ENCODE measurements around the gene ARFGAP2. TPM values are rescaled to one million over a fixed set of nuclear protein-coding genes. Genes with fewer than 3 reads are reported as not detected.
A peak's percentile ranks its signal among the peaks of the same experiment; 100 is the strongest.

The ARFGAP2 gene
- total RNA-seq, 1 donor from 2014 or later = 95.0 TPM

GRCh38 chr11:47160753-47161133, 15.9 kb downstream of the ARFGAP2 start:
- no peak overlapping the region for H3K27ac ChIP-seq
- Mint-ChIP-seq H3K4me1 (peaks cover 3% of the 10 kb centered on the region), H3K9me3 (no peaks in the 10 kb centered on the region), H3K4me3 (no peak overlapping the region), H3K27me3 (ENCODE audit: insufficient read depth, low read depth) (peaks cover 4% of the 10 kb centered on the region), H3K36me3 (peaks cover 9% of the 10 kb centered on the region), H3K27ac (peak overlapping the region; percentile 33)
- H3K9me3 ChIP-seq (ENCODE audit: low read depth) = no peaks in the 10 kb centered on the region
- H3K4me3 ChIP-seq = no peak overlapping the region
- no peaks in the 10 kb centered on the region for H3K4me1 ChIP-seq
- H2AFZ ChIP-seq (replicated peaks) = no peak overlapping the region
- peaks cover 15% of the 10 kb centered on the region for H4K20me1 ChIP-seq (ENCODE audit: low read depth)
- H3K4me2 ChIP-seq = no peak overlapping the region
- H3K79me2 ChIP-seq (ENCODE audit: low read depth) = no peaks in the 10 kb centered on the region
- no peak overlapping the region for H3K9ac ChIP-seq
- no peak for TF ChIP-seq EZH2 (IDR thresholded peaks at IDR 0.05)
- no peak for TF ChIP-seq EZH2phosphoT487 (IDR thresholded peaks at IDR 0.05)
- TF ChIP-seq CTCF (IDR thresholded peaks at IDR 0.05) = no peak
- H3F3A ChIP-seq (ENCODE audit: low read depth) = peaks cover 29% of the 10 kb centered on the region
- DNase-seq (ENCODE audit: low spot score) = no peak
- H3K36me3 ChIP-seq = no peaks in the 10 kb centered on the region
- no peaks in the 10 kb centered on the region for H3K27me3 ChIP-seq

- H2AFZ ChIP-seq (replicated peaks) = no peak overlapping the region
- peaks cover 3% of the 10 kb centered on the region for H3K4me1 ChIP-seq
- Mint-ChIP-seq H3K9me3 (no peaks in the 10 kb centered on the region), H3K4me3 (no peak overlapping the region), H3K27me3 (ENCODE audit: insufficient read depth, low read depth) (peaks cover 2% of the 10 kb centered on the region), H3K27ac (no peak overlapping the region), H3K36me3 (peaks cover 5% of the 10 kb centered on the region), H3K4me1 (peaks cover 18% of the 10 kb centered on the region)
- no peaks in the 10 kb centered on the region for H3K36me3 ChIP-seq
- no peaks in the 10 kb centered on the region for H3K79me2 ChIP-seq (ENCODE audit: low read depth)
- no peak for DNase-seq (ENCODE audit: low spot score)
- H3K9me3 ChIP-seq (ENCODE audit: low read depth) = no peaks in the 10 kb centered on the region
- no peak for TF ChIP-seq CTCF (IDR thresholded peaks at IDR 0.05)
- TF ChIP-seq EZH2phosphoT487 (IDR thresholded peaks at IDR 0.05) = no peak
- H3K27ac ChIP-seq = no peak overlapping the region
- no peaks in the 10 kb centered on the region for H3K27me3 ChIP-seq
- no peak overlapping the region for H3K4me3 ChIP-seq
- peaks cover 23% of the 10 kb centered on the region for H4K20me1 ChIP-seq (ENCODE audit: low read depth)
- H3K9ac ChIP-seq = no peak overlapping the region
- peaks cover 33% of the 10 kb centered on the region for H3F3A ChIP-seq (ENCODE audit: low read depth)
- H3K4me2 ChIP-seq = no peak overlapping the region
Observed at GRCh38 chr11:47158242-47158641, 18.4 kb downstream of the ARFGAP2 start.

GRCh38 chr11:47157805-47158204, 18.9 kb downstream of the ARFGAP2 start:
- H3F3A ChIP-seq (ENCODE audit: low read depth) = peaks cover 33% of the 10 kb centered on the region
- no peak for DNase-seq (ENCODE audit: low spot score)
- Mint-ChIP-seq H3K9me3 (no peaks in the 10 kb centered on the region), H3K4me1 (peaks cover 22% of the 10 kb centered on the region), H3K36me3 (peaks cover 5% of the 10 kb centered on the region), H3K4me3 (no peak overlapping the region), H3K27ac (no peak overlapping the region), H3K27me3 (ENCODE audit: insufficient read depth, low read depth) (peaks cover 2% of the 10 kb centered on the region)
- no peaks in the 10 kb centered on the region for H3K36me3 ChIP-seq
- H3K9ac ChIP-seq = no peak overlapping the region
- peaks cover 25% of the 10 kb centered on the region for H4K20me1 ChIP-seq (ENCODE audit: low read depth)
- H3K27ac ChIP-seq = no peak overlapping the region
- H3K27me3 ChIP-seq = no peaks in the 10 kb centered on the region
- no peak for TF ChIP-seq EZH2 (IDR thresholded peaks at IDR 0.05)
- TF ChIP-seq EZH2phosphoT487 (IDR thresholded peaks at IDR 0.05) = no peak
- TF ChIP-seq CTCF (IDR thresholded peaks at IDR 0.05) = no peak
- peaks cover 5% of the 10 kb centered on the region for H3K4me1 ChIP-seq
- no peak overlapping the region for H3K4me2 ChIP-seq
- H2AFZ ChIP-seq (replicated peaks) = no peak overlapping the region
- no peaks in the 10 kb centered on the region for H3K79me2 ChIP-seq (ENCODE audit: low read depth)
- no peak overlapping the region for H3K4me3 ChIP-seq
- no peaks in the 10 kb centered on the region for H3K9me3 ChIP-seq (ENCODE audit: low read depth)

Measured in neural progenitor cell (in vitro differentiated cells).